Measurements from ENCODE around the gene C6orf89. TPM values are rescaled to one million over a fixed set of nuclear protein-coding genes. Genes with fewer than 3 reads are reported as not detected.

The C6orf89 gene
- total RNA-seq, 2 donors from 2014 or later: 13.9 to 16.8 TPM

GRCh38 chr6:36961441-36962435 lies 76.0 kb downstream of the C6orf89 start:
- no peaks in the 10 kb centered on the region for H3K9me3 ChIP-seq (ENCODE audit: control insufficient read depth, low read length)
- no peak overlapping the region for H3K4me3 Mint-ChIP-seq
- no peak for TF ChIP-seq CTCF (conservative IDR thresholded peaks at IDR 0.05)
- peaks cover 3% of the 10 kb centered on the region for H3K36me3 ChIP-seq (ENCODE audit: control insufficient read depth, insufficient read depth, low read length)
- H3K4me3 ChIP-seq (ENCODE audit: low read length): no peak overlapping the region
- H3K4me1 Mint-ChIP-seq: peaks cover 6% of the 10 kb centered on the region
- no peak for DNase-seq
- H3K27ac Mint-ChIP-seq: no peak overlapping the region
- peaks cover 7% of the 10 kb centered on the region for H3K36me3 Mint-ChIP-seq (ENCODE audit: low read depth)
- no peaks in the 10 kb centered on the region for H3K9me3 Mint-ChIP-seq
- H3K4me1 ChIP-seq (ENCODE audit: control insufficient read depth, insufficient read depth, low read length): no peaks in the 10 kb centered on the region
- H3K27me3 Mint-ChIP-seq (ENCODE audit: insufficient read depth): peaks cover 1% of the 10 kb centered on the region
- no peak overlapping the region for H3K27ac ChIP-seq (ENCODE audit: low read depth, low read length)
- no peaks in the 10 kb centered on the region for H3K27me3 ChIP-seq (ENCODE audit: control insufficient read depth, insufficient read depth, low read length, poor library complexity, severe bottlenecking)
- 92 to 93% methylated on average over 30 to 40 of the region's 40 CpGs for WGBS, 2 experiments (ENCODE audit: insufficient coverage in 1 of 2, insufficient read length in 1 of 2)
- H3K9ac ChIP-seq (ENCODE audit: extremely low read depth, low read length, poor library complexity, severe bottlenecking): no peak overlapping the region

- Histone ChIP-seq H3K9ac (ENCODE audit: extremely low read depth, low read length, poor library complexity, severe bottlenecking) (no peak overlapping the region), H3K27me3 (ENCODE audit: control insufficient read depth, insufficient read depth, low read length, poor library complexity, severe bottlenecking) (no peaks in the 10 kb centered on the region), H3K27ac (ENCODE audit: low read depth, low read length) (no peak overlapping the region), H3K4me3 (ENCODE audit: low read length) (no peak overlapping the region), H3K4me1 (ENCODE audit: control insufficient read depth, insufficient read depth, low read length) (no peaks in the 10 kb centered on the region), H3K9me3 (ENCODE audit: control insufficient read depth, low read length) (no peaks in the 10 kb centered on the region), H3K36me3 (ENCODE audit: control insufficient read depth, insufficient read depth, low read length) (peaks cover 15% of the 10 kb centered on the region)
- peaks cover 6% of the 10 kb centered on the region for H3K4me1 Mint-ChIP-seq
- WGBS, 2 experiments (ENCODE audit: insufficient coverage in 1 of 2, insufficient read length in 1 of 2): 61 to 68% methylated on average over 11 to 12 of the region's 12 CpGs
- H3K36me3 Mint-ChIP-seq (ENCODE audit: low read depth): peaks cover 18% of the 10 kb centered on the region
- no peak overlapping the region for H3K27ac Mint-ChIP-seq
- peak; percentile 95 for DNase-seq
- no peak for TF ChIP-seq CTCF (conservative IDR thresholded peaks at IDR 0.05)
- no peak overlapping the region for H3K4me3 Mint-ChIP-seq
- H3K9me3 Mint-ChIP-seq: no peaks in the 10 kb centered on the region
- H3K27me3 Mint-ChIP-seq (ENCODE audit: insufficient read depth): peaks cover 1% of the 10 kb centered on the region
Observed at GRCh38 chr6:36962874-36963273, 77.1 kb downstream of the C6orf89 start.

- no peak for TF ChIP-seq CTCF (conservative IDR thresholded peaks at IDR 0.05)
- Histone ChIP-seq H3K9me3 (ENCODE audit: control insufficient read depth, low read length) (no peaks in the 10 kb centered on the region), H3K36me3 (ENCODE audit: control insufficient read depth, insufficient read depth, low read length) (peaks cover 23% of the 10 kb centered on the region), H3K4me3 (ENCODE audit: low read length) (no peak overlapping the region), H3K27ac (ENCODE audit: low read depth, low read length) (no peak overlapping the region), H3K9ac (ENCODE audit: extremely low read depth, low read length, poor library complexity, severe bottlenecking) (no peak overlapping the region), H3K27me3 (ENCODE audit: control insufficient read depth, insufficient read depth, low read length, poor library complexity, severe bottlenecking) (no peaks in the 10 kb centered on the region), H3K4me1 (ENCODE audit: control insufficient read depth, insufficient read depth, low read length) (no peaks in the 10 kb centered on the region)
- WGBS, 2 experiments (ENCODE audit: insufficient coverage in 1 of 2, insufficient read length in 1 of 2): 85% methylated on average over 10 to 11 of the region's 11 CpGs
- Mint-ChIP-seq H3K4me3 (no peak overlapping the region), H3K27me3 (ENCODE audit: insufficient read depth) (peaks cover 1% of the 10 kb centered on the region), H3K9me3 (no peaks in the 10 kb centered on the region), H3K36me3 (ENCODE audit: low read depth) (peaks cover 26% of the 10 kb centered on the region), H3K27ac (no peak overlapping the region), H3K4me1 (peaks cover 6% of the 10 kb centered on the region)
- no peak for DNase-seq
Observed at GRCh38 chr6:36963451-36964290, 77.9 kb downstream of the C6orf89 start.

Data from endodermal cell (in vitro differentiated cells).